HG02678 (cell line): ENCODE results near the gene TAAR1.

Source experiments
- ATAC-seq: cut with Tn5 transposase; IDR thresholded peaks from one replicate; pipeline ENCODE4 v1.9.1; 2021; ENCODE audit warnings: mild to moderate bottlenecking, moderate library complexity; ENCODE audit not compliant: unreplicated experiment

Gene TAAR1

GRCh38 chr6:132596201-132596600 lies 62.8 kb downstream of the TAAR1 start:
- ATAC-seq: no peak
